NCI-H526 treated with DMSO at 0.1 percent for 48 hours (cell line): ENCODE measurements around the gene FAM43B.

Experiments used
- DNase-seq: peaks from one replicate; lab custom pipeline; 2025; lab: John Stamatoyannopoulos, UW

Gene FAM43B

GRCh38 chr1:20593756-20594155 is 41.4 kb downstream of the FAM43B start:
- DNase-seq = no peak

DNA sequence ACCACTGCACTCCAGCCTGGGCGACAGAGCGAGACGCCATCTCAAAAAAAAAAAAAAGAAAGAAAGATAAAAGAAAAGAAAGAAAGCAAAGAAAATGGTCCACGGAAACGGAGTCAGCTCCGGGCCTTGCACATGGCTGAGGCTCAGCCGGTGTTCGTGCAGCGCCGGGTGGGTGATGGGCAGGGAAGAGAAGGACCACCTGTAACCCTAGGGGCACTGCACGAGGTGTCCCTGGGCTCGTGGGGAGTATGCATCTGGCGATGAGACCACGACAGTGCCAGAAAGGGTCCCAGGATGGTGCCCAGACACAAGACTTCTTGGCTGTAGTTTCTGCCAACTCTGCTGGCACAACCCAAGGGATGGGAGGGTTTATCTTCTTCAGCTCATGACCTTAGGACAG is 42.4 kb downstream of the FAM43B start:
- DNase-seq = no peak

DNA sequence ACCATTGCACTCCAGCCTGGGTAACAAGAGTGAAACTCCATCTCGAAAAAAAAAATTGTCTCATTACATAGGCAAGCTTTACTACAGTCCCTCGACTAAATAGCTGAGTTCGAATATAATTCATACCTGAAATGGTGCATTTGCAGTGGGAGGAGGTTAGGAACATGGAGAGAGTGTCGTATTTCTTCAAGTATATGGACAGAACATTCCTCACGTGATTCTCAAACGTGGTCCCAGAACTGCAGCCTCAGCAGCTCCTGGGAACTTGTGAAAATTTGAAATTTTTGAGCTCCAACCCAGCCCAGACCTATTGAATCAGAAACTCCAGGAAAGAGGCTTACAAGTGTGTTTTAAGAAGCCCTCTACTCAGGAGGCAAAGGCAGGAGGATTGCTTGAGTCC is 43.7 kb downstream of the FAM43B start:
- no peak for DNase-seq

DNA sequence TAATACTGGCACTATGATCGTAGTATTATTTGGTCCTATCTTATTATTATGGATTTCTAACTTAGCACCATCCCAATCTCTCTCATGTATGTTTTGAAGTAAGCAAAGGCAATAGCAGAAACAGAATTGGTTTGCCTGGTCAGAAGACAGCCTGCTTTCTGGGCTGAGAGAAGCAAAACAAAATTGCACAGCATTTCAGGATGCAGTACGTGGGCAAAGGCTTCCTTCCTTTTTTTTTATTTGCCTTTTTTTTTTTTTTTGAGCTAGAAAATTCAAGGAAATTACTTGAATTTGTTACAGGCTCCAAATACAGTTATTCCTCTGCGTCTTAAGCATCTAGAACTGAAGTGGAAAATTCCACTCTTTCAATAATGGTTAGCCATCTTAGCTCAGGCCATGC is 45.3 kb downstream of the FAM43B start:
- DNase-seq = no peak

GRCh38 chr1:20600156-20600555 is 47.8 kb downstream of the FAM43B start:
- DNase-seq = no peak

GRCh38 chr1:20601129-20601825 is 48.9 kb downstream of the FAM43B start:
- no peak for DNase-seq

GRCh38 chr1:20602851-20603450 is 50.6 kb downstream of the FAM43B start:
- DNase-seq = no peak

GRCh38 chr1:20603504-20604464 is 51.4 kb downstream of the FAM43B start:
- DNase-seq = no peak
